ENCODE data around the gene NAA10. TPM values are rescaled to one million over a fixed set of nuclear protein-coding genes. Genes with fewer than 3 reads are reported as not detected.

Gene NAA10
- total RNA-seq, 6 donors from 2014 or later, result 30.7 to 116 (median 76.2) TPM

DNA sequence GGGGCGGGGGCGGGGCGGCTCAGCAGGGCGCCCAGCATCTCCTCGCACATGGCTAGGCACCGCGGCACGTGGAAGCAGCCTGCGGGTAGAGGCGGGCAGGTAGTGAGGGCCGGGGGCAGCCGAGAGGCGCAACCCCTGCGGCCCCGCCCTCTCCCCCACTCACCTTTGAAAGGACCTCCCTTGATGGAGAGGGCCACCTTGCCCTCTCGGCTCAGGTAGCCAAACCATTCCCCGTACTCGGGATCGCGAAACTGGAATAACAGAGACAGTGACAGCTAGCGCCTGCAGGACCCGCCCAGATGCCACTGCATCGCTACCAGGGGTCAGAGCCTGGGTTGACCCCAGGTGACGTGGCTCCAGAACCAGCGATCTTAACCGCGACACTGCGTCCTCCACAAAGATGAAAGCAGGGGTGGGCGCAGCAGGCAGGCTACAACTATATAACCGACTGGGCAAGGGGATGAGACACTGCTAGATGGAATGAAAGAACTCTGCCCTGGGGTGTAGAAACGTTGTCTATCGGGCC is 552 bp upstream of the NAA10 start:
- H3K4me3 ChIP-seq, result peak overlapping the region; percentile 16 to 78 (median 73)

DNA sequence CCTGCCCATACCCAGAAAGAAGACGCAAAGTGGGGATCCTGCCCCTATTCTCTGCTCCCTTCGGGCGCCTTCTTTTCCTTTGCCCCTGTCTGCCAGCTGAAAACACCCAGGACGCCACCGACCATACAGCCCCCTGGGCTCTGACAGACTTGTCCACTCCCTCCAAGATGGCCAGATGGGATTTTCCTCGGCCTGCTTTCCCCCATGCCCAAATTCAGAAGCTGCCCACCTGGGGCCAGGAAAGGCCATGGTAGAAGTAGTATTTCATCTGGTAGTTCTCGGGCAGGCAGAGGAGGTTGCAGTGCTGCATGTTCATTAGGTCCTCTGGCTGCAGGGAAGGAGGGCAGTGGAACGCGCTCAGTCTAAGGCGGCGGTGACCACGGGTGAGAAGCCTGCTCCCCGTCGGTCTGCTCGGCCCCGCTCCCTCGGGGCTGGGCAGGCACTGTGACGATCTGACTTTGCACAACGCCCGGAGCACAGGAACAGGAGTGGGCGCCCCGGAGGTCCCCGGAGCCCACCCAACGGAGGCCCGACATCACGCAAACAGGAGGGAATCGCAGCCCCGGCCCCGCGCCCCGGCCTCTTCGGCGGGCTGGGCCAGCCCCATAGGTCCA is 582 bp downstream of the NAA10 start:
- TF ChIP-seq EP300 (IDR thresholded peaks at IDR 0.05) (no peak), CTCF (IDR thresholded peaks at IDR 0.05) (no peak), POLR2AphosphoS5 (IDR thresholded peaks at IDR 0.05) (no peak), POLR2A (IDR thresholded peaks at IDR 0.05) (no peak)
- ATAC-seq (ENCODE audit: low FRiP score in 2 of 2) (peak; percentile 4 to 20), DNase-seq (no peak)
- Histone ChIP-seq H3K4me3 (peak overlapping the region; percentile 60 to 78 (median 73)), H3K36me3 (peaks cover 0 to 33% (median 11%) of the 10 kb centered on the region in 4 donors), H3K27me3 (no peaks in the 10 kb centered on the region), H3K4me1 (peaks cover 8 to 38% (median 14%) of the 10 kb centered on the region in 4 donors), H3K27ac (peak overlapping the region; percentile 60 to 76 (median 70)), H3K9me3 (no peaks in the 10 kb centered on the region)
- 26% methylated on average over 17 of the region's 33 CpGs; no CpG with 5 or more reads in 1 of the 2 donors for WGBS, 2 donors

More for the DNA sequence above, 552 bp upstream of the NAA10 start:
- TF ChIP-seq POLR2AphosphoS5 (IDR thresholded peaks at IDR 0.05), result no peak
- 43 to 48% methylated on average over 6 to 24 of the region's 32 CpGs for WGBS, 2 donors
- no peaks in the 10 kb centered on the region for H3K9me3 ChIP-seq
- peaks cover 0 to 25% (median 10%) of the 10 kb centered on the region in 4 donors for H3K36me3 ChIP-seq
- DNase-seq (no peak), ATAC-seq (ENCODE audit: low FRiP score in 2 of 2) (no peak)
- H3K4me1 ChIP-seq, result peaks cover 5 to 36% (median 10%) of the 10 kb centered on the region in 4 donors
- H3K27me3 ChIP-seq, result no peaks in the 10 kb centered on the region
- peak overlapping the region in 2 of 4 donors; percentile 39 to 76 for H3K27ac ChIP-seq

DNA sequence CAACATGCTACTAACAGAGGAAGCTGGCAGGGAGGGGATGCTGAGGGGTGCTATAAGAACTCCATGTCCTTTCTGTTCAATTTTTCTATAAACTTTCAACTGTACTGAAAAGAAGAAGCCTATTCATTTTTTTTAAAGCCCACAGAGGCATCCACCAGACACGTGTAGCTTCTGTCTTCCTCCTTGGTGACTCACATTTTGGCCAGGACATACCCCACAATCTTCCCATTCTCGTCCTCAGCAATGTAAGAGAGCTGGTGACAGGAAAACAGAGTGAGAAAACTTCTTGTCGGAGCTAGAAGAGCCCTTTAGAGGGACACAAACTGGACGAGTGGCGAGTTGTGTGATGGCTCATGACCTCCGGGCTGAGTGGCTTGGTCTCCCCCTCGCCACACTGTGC is 1.1 kb downstream of the NAA10 start:
- peak overlapping the region; percentile 60 to 78 (median 73) for H3K4me3 ChIP-seq
- no peaks in the 10 kb centered on the region for H3K9me3 ChIP-seq
- ATAC-seq (ENCODE audit: low FRiP score in 2 of 2), result no peak
- no peaks in the 10 kb centered on the region for H3K27me3 ChIP-seq
- peaks cover 0 to 33% (median 11%) of the 10 kb centered on the region in 4 donors for H3K36me3 ChIP-seq
- peaks cover 8 to 43% (median 19%) of the 10 kb centered on the region in 4 donors for H3K4me1 ChIP-seq
- peak overlapping the region; percentile 60 to 76 (median 70) for H3K27ac ChIP-seq
- WGBS, 2 donors, result 0 to 54% methylated on average over 1 to 7 of the region's 7 CpGs
- DNase-seq, result no peak
- TF ChIP-seq POLR2A (IDR thresholded peaks at IDR 0.05) (no peak), POLR2AphosphoS5 (IDR thresholded peaks at IDR 0.05) (no peak), EP300 (IDR thresholded peaks at IDR 0.05) (no peak), CTCF (IDR thresholded peaks at IDR 0.05) (no peak)

- no peak for TF ChIP-seq EP300 (IDR thresholded peaks at IDR 0.05)
- TF ChIP-seq CTCF (IDR thresholded peaks at IDR 0.05), result no peak
- no peak for TF ChIP-seq POLR2AphosphoS5 (IDR thresholded peaks at IDR 0.05)
- no peak for TF ChIP-seq POLR2A (IDR thresholded peaks at IDR 0.05)
- H3K27ac ChIP-seq, result peak overlapping the region in 1 of 4 donors; percentile 34
- no peak for DNase-seq
- H3K9me3 ChIP-seq, result no peaks in the 10 kb centered on the region
- no peaks in the 10 kb centered on the region for H3K27me3 ChIP-seq
- no peak for ATAC-seq (ENCODE audit: low FRiP score in 2 of 2)
- H3K36me3 ChIP-seq, result peaks cover 0 to 33% (median 11%) of the 10 kb centered on the region in 4 donors
- H3K4me1 ChIP-seq, result peaks cover 8 to 51% (median 23%) of the 10 kb centered on the region in 4 donors
- WGBS, 2 donors, result 89 to 92% methylated on average over 6 to 13 of the region's 13 CpGs
- no peak overlapping the region for H3K4me3 ChIP-seq
Observed at GRCh38 chrX:153932220-153932915, 2.5 kb downstream of the NAA10 start.

- H3K4me3 ChIP-seq, result no peak overlapping the region
- H3K27ac ChIP-seq, result peak overlapping the region in 2 of 4 donors; percentile 34 to 60
- H3K4me1 ChIP-seq, result peaks cover 8 to 57% (median 29%) of the 10 kb centered on the region in 4 donors
- no peaks in the 10 kb centered on the region for H3K27me3 ChIP-seq
- no peak for ATAC-seq (ENCODE audit: low FRiP score in 2 of 2)
- H3K36me3 ChIP-seq, result peaks cover 0 to 33% (median 11%) of the 10 kb centered on the region in 4 donors
- WGBS, 2 donors, result 93 to 94% methylated on average over 4 to 13 of the region's 13 CpGs
- DNase-seq, result no peak
- no peaks in the 10 kb centered on the region for H3K9me3 ChIP-seq
- no peak for TF ChIP-seq CTCF (IDR thresholded peaks at IDR 0.05)
- no peak for TF ChIP-seq POLR2A (IDR thresholded peaks at IDR 0.05)
- no peak for TF ChIP-seq POLR2AphosphoS5 (IDR thresholded peaks at IDR 0.05)
- no peak for TF ChIP-seq EP300 (IDR thresholded peaks at IDR 0.05)
Observed at GRCh38 chrX:153931748-153932147, 3.1 kb downstream of the NAA10 start.
